Brain microvascular endothelial cell (primary cell): ENCODE data around the gene SIVA1.

Experiments
- DNase-seq: peaks from one replicate; pipeline ENCODE4 v3.0.0-alpha.2; 2020
- H3K27ac ChIP-seq: fragments of 250-450 bp; sonication (Bioruptor Pico); 2 replicates; pipeline ENCODE4 v1.5.1; 2020; ENCODE audit warnings: mild to moderate bottlenecking, moderate library complexity
- H3K27me3 ChIP-seq: fragments of 250-450 bp; sonication (Bioruptor Pico); replicated peaks from 2 replicates; pipeline ENCODE4 v1.5.1; 2020; ENCODE audit warnings: mild to moderate bottlenecking
- H3K36me3 ChIP-seq: fragments of 250-450 bp; sonication (Bioruptor Pico); replicated peaks from 2 replicates; pipeline ENCODE4 v1.5.1; 2020; ENCODE audit warnings: mild to moderate bottlenecking
- H3K4me3 ChIP-seq: 2 replicates; pipeline ENCODE4 v1.5.1; 2011; ENCODE audit warnings: low read depth, mild to moderate bottlenecking, control low read depth, low read length, moderate library complexity
- CTCF ChIP-seq: IDR thresholded peaks from 2 replicates; pipeline ENCODE4 v1.5.1; 2011; ENCODE audit warnings: low read depth, mild to moderate bottlenecking, moderate library complexity, low read length, control low read depth, inconsistent platforms; ENCODE audit errors: missing control alignments
- in situ Hi-C: cut with HindIII; loops from 2 replicates; pipeline ENCODE4 v1.10.0; 2017; ENCODE audit warnings: low sequenced_read_pairs, low pct_ligation_motif_present

SIVA1 gene

GRCh38 chr14:104714066-104714465 lies 38.9 kb upstream of the SIVA1 start:
- in situ Hi-C loops = no loop called here
- no peak for TF ChIP-seq CTCF
- DNase-seq = no peak
- Histone ChIP-seq H3K27ac (no peak overlapping the region), H3K36me3 (peaks cover 78% of the 10 kb centered on the region), H3K27me3 (no peaks in the 10 kb centered on the region), H3K4me3 (no peak overlapping the region)

DNA sequence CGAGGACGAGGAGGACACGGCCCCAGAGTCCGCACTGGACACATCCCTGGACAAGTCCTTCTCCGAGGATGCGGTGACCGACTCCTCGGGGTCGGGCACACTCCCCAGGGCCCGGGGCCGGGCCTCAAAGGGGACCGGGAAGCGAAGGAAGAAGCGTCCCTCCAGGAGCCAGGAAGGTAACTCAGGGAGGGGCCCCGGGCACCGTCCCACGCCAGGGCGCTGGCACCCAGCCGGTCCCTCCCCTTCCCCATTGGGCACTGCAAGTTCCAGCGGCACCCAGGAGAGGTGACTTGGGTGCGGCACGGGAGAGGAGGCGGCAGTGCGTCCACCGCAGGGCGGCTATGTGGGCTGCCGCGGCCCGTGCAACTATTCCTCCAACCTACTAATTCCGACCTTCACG lies 38.3 kb upstream of the SIVA1 start:
- in situ Hi-C loops = no loop called here
- TF ChIP-seq CTCF = no peak
- H3K27ac ChIP-seq = no peak overlapping the region
- DNase-seq = no peak
- peaks cover 81% of the 10 kb centered on the region for H3K36me3 ChIP-seq
- no peaks in the 10 kb centered on the region for H3K27me3 ChIP-seq
- H3K4me3 ChIP-seq = no peak overlapping the region

DNA sequence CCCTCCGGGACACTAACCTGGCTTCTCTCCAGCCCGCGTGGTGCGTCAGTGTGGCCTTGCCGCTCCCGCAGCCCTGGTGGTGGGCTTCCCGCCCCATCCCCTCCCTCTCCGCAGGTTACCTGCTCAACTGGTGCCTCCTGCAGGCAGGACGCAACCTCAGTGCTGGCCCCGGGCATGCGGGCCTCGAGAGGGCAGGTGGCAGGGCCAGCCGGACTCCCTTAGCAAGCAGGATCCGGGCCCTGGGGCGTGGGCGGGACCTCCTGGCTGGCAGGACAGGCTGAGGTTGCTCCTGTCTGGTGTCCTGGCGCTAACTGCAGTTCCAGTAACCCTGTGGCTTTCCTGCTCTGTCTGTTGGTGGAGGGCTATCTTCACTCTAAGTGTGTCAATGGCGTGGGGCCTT lies 37.5 kb upstream of the SIVA1 start:
- Histone ChIP-seq H3K36me3 (peaks cover 78% of the 10 kb centered on the region), H3K27me3 (no peaks in the 10 kb centered on the region), H3K27ac (no peak overlapping the region), H3K4me3 (no peak overlapping the region)
- in situ Hi-C loops = no loop called here
- TF ChIP-seq CTCF = no peak
- DNase-seq = no peak

GRCh38 chr14:104715871-104716270 lies 37.1 kb upstream of the SIVA1 start:
- Histone ChIP-seq H3K36me3 (peaks cover 74% of the 10 kb centered on the region), H3K4me3 (no peak overlapping the region), H3K27ac (no peak overlapping the region), H3K27me3 (no peaks in the 10 kb centered on the region)
- no peak for DNase-seq
- in situ Hi-C loops = no loop called here
- no peak for TF ChIP-seq CTCF

DNA sequence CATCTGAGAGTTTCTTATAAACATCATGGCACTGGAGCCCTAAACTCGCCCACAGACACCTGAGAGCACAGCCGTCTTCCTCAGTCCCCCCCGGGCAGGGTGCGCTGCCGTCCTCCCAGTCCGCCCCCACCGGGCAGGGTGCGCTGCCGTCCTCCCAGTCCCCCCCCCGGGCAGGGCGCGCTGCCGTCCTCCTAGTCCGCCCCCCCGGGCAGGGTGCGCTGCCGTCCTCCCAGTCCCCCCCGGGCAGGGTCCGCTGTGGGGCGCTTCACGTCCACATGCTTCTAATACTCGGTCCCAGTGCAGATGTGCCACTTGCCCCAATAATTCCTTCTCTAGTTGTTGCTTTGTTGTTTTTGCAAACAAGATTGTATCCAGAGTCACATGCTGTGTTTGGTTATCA lies 35.8 kb upstream of the SIVA1 start:
- DNase-seq = no peak
- in situ Hi-C loops = no loop called here
- H3K36me3 ChIP-seq = peaks cover 67% of the 10 kb centered on the region
- no peak for TF ChIP-seq CTCF
- no peak overlapping the region for H3K27ac ChIP-seq
- no peaks in the 10 kb centered on the region for H3K27me3 ChIP-seq
- H3K4me3 ChIP-seq = no peak overlapping the region

- Histone ChIP-seq H3K27ac (no peak overlapping the region), H3K27me3 (no peaks in the 10 kb centered on the region), H3K36me3 (peaks cover 63% of the 10 kb centered on the region), H3K4me3 (no peak overlapping the region)
- DNase-seq = no peak
- TF ChIP-seq CTCF = no peak
- in situ Hi-C loops = no loop called here
Measured at GRCh38 chr14:104717646-104718045, 35.3 kb upstream of the SIVA1 start.
